Activated T-cell treated with anti-CD3 and anti-CD28 coated beads, Interleukin-2, amount 50 U/mL, for 24 hours (primary cell): Measurements from ENCODE around the gene ARAP2.

ENCODE experiments used
- DNase-seq: peaks from one replicate; pipeline ENCODE4 v3.0.0-alpha.2; 2020
- H3K27ac Mint-ChIP-seq: 2 replicates; pipeline ENCODE4 v1.8.0; 2020; ENCODE audit warnings: mild to moderate bottlenecking, mixed read lengths
- H3K27me3 Mint-ChIP-seq: 2 replicates; pipeline ENCODE4 v1.8.0; 2020; ENCODE audit warnings: mixed read lengths
- H3K36me3 Mint-ChIP-seq: 2 replicates; pipeline ENCODE4 v1.8.0; 2020; ENCODE audit warnings: low read depth, mixed read lengths
- H3K4me1 Mint-ChIP-seq: 2 replicates; pipeline ENCODE4 v1.8.0; 2020; ENCODE audit warnings: low read depth, mixed read lengths
- H3K4me3 Mint-ChIP-seq: 2 replicates; pipeline ENCODE4 v1.8.0; 2020; ENCODE audit warnings: mild to moderate bottlenecking, moderate library complexity, mixed read lengths
- H3K9me3 Mint-ChIP-seq: 2 replicates; pipeline ENCODE4 v1.8.0; 2020; ENCODE audit warnings: mixed read lengths

Gene ARAP2

GRCh38 chr4:36277533-36277932 lies 33.2 kb upstream of the ARAP2 start:
- H3K27ac Mint-ChIP-seq = peak overlapping the region; percentile 30
- H3K36me3 Mint-ChIP-seq = no peaks in the 10 kb centered on the region
- H3K4me3 Mint-ChIP-seq = no peak overlapping the region
- peaks cover 61% of the 10 kb centered on the region for H3K4me1 Mint-ChIP-seq
- H3K27me3 Mint-ChIP-seq = no peaks in the 10 kb centered on the region
- no peak for DNase-seq
- no peaks in the 10 kb centered on the region for H3K9me3 Mint-ChIP-seq

GRCh38 chr4:36274158-36274557 lies 29.8 kb upstream of the ARAP2 start:
- Mint-ChIP-seq H3K27me3 (no peaks in the 10 kb centered on the region), H3K4me3 (no peak overlapping the region), H3K4me1 (peaks cover 39% of the 10 kb centered on the region), H3K27ac (no peak overlapping the region), H3K9me3 (no peaks in the 10 kb centered on the region), H3K36me3 (no peaks in the 10 kb centered on the region)
- DNase-seq = no peak

- no peaks in the 10 kb centered on the region for H3K36me3 Mint-ChIP-seq
- no peaks in the 10 kb centered on the region for H3K27me3 Mint-ChIP-seq
- no peak for DNase-seq
- no peak overlapping the region for H3K27ac Mint-ChIP-seq
- H3K4me3 Mint-ChIP-seq = no peak overlapping the region
- H3K4me1 Mint-ChIP-seq = peaks cover 39% of the 10 kb centered on the region
- no peaks in the 10 kb centered on the region for H3K9me3 Mint-ChIP-seq
Measured at GRCh38 chr4:36273276-36273675, 29.0 kb upstream of the ARAP2 start.

- no peak overlapping the region for H3K4me3 Mint-ChIP-seq
- DNase-seq = no peak
- no peaks in the 10 kb centered on the region for H3K36me3 Mint-ChIP-seq
- no peaks in the 10 kb centered on the region for H3K9me3 Mint-ChIP-seq
- H3K27me3 Mint-ChIP-seq = no peaks in the 10 kb centered on the region
- H3K4me1 Mint-ChIP-seq = peaks cover 47% of the 10 kb centered on the region
- peak overlapping the region; percentile 61 for H3K27ac Mint-ChIP-seq
Measured at GRCh38 chr4:36269533-36270173, 25.3 kb upstream of the ARAP2 start.

GRCh38 chr4:36269101-36269500 lies 24.8 kb upstream of the ARAP2 start:
- Mint-ChIP-seq H3K9me3 (no peaks in the 10 kb centered on the region), H3K4me3 (no peak overlapping the region), H3K27ac (peak overlapping the region; percentile 61), H3K4me1 (peaks cover 53% of the 10 kb centered on the region), H3K27me3 (no peaks in the 10 kb centered on the region), H3K36me3 (no peaks in the 10 kb centered on the region)
- no peak for DNase-seq

GRCh38 chr4:36267486-36268268 lies 23.4 kb upstream of the ARAP2 start:
- Mint-ChIP-seq H3K27me3 (no peaks in the 10 kb centered on the region), H3K36me3 (no peaks in the 10 kb centered on the region), H3K27ac (peak overlapping the region; percentile 59), H3K4me3 (no peak overlapping the region), H3K9me3 (no peaks in the 10 kb centered on the region), H3K4me1 (peaks cover 47% of the 10 kb centered on the region)
- no peak for DNase-seq

- Mint-ChIP-seq H3K4me1 (peaks cover 41% of the 10 kb centered on the region), H3K36me3 (no peaks in the 10 kb centered on the region)
Measured at GRCh38 chr4:36264207-36264826, 20.0 kb upstream of the ARAP2 start.

GRCh38 chr4:36260731-36261130 lies 16.4 kb upstream of the ARAP2 start:
- no peak for DNase-seq
- Mint-ChIP-seq H3K36me3 (no peaks in the 10 kb centered on the region), H3K4me1 (peaks cover 24% of the 10 kb centered on the region), H3K9me3 (no peaks in the 10 kb centered on the region), H3K27me3 (no peaks in the 10 kb centered on the region), H3K4me3 (no peak overlapping the region), H3K27ac (no peak overlapping the region)

More at GRCh38 chr4:36264207-36264826, 20.0 kb upstream of the ARAP2 start:
- Mint-ChIP-seq H3K4me3 (no peak overlapping the region), H3K9me3 (no peaks in the 10 kb centered on the region), H3K27ac (peak overlapping the region; percentile 30), H3K27me3 (no peaks in the 10 kb centered on the region)
- no peak for DNase-seq

- DNase-seq = no peak
- peaks cover 42% of the 10 kb centered on the region for H3K4me1 Mint-ChIP-seq
Measured at GRCh38 chr4:36256398-36256891, 12.1 kb upstream of the ARAP2 start.

GRCh38 chr4:36255577-36255976 lies 11.3 kb upstream of the ARAP2 start:
- Mint-ChIP-seq H3K9me3 (no peaks in the 10 kb centered on the region), H3K36me3 (no peaks in the 10 kb centered on the region), H3K4me1 (peaks cover 45% of the 10 kb centered on the region), H3K27ac (peak overlapping the region; percentile 86), H3K4me3 (peak overlapping the region; percentile 65), H3K27me3 (no peaks in the 10 kb centered on the region)
- DNase-seq = no peak

More at GRCh38 chr4:36256398-36256891, 12.1 kb upstream of the ARAP2 start:
- H3K27me3 Mint-ChIP-seq = no peaks in the 10 kb centered on the region
- peak overlapping the region; percentile 65 for H3K4me3 Mint-ChIP-seq
- H3K36me3 Mint-ChIP-seq = no peaks in the 10 kb centered on the region
- peak overlapping the region; percentile 84 for H3K27ac Mint-ChIP-seq
- H3K9me3 Mint-ChIP-seq = no peaks in the 10 kb centered on the region

GRCh38 chr4:36254371-36254770 lies 10.1 kb upstream of the ARAP2 start:
- no peaks in the 10 kb centered on the region for H3K36me3 Mint-ChIP-seq
- H3K9me3 Mint-ChIP-seq = no peaks in the 10 kb centered on the region
- H3K27me3 Mint-ChIP-seq = no peaks in the 10 kb centered on the region
- H3K27ac Mint-ChIP-seq = no peak overlapping the region
- no peak overlapping the region for H3K4me3 Mint-ChIP-seq
- peaks cover 51% of the 10 kb centered on the region for H3K4me1 Mint-ChIP-seq
- DNase-seq = no peak

- no peak for DNase-seq
- Mint-ChIP-seq H3K27me3 (no peaks in the 10 kb centered on the region), H3K27ac (no peak overlapping the region), H3K4me3 (no peak overlapping the region), H3K9me3 (no peaks in the 10 kb centered on the region), H3K36me3 (no peaks in the 10 kb centered on the region), H3K4me1 (peaks cover 55% of the 10 kb centered on the region)
Measured at GRCh38 chr4:36251983-36252382, 7.7 kb upstream of the ARAP2 start.

- H3K9me3 Mint-ChIP-seq = no peaks in the 10 kb centered on the region
- no peak for DNase-seq
- no peaks in the 10 kb centered on the region for H3K36me3 Mint-ChIP-seq
- H3K27ac Mint-ChIP-seq = no peak overlapping the region
- H3K27me3 Mint-ChIP-seq = no peaks in the 10 kb centered on the region
- peaks cover 44% of the 10 kb centered on the region for H3K4me1 Mint-ChIP-seq
- no peak overlapping the region for H3K4me3 Mint-ChIP-seq
Measured at GRCh38 chr4:36249610-36250009, 5.3 kb upstream of the ARAP2 start.

GRCh38 chr4:36243355-36244256 lies 708 bp downstream of the ARAP2 start:
- Mint-ChIP-seq H3K27ac (peak overlapping the region; percentile 98), H3K4me1 (peaks cover 43% of the 10 kb centered on the region)

More at GRCh38 chr4:36243355-36244256, 708 bp downstream of the ARAP2 start:
- no peaks in the 10 kb centered on the region for H3K27me3 Mint-ChIP-seq
- H3K4me3 Mint-ChIP-seq = peak overlapping the region; percentile 94
- peak; percentile 75 for DNase-seq
- no peaks in the 10 kb centered on the region for H3K9me3 Mint-ChIP-seq
- H3K36me3 Mint-ChIP-seq = peaks cover 38% of the 10 kb centered on the region
